HTERT RPE-1 (cell line): Measurements from ENCODE around the gene RPL22.

Experiments used
- in situ Hi-C: fragments of 300-500 bp; cut with MboI; formaldehyde crosslinking; loops from 4 replicates; pipeline ENCODE4 v1.14.3; 2020; ENCODE audit warnings: low sequenced_read_pairs

The RPL22 gene

GRCh38 chr1:6175411-6175828 lies 24.0 kb downstream of the RPL22 start:
- in situ Hi-C loops = no loop called here

- in situ Hi-C loops = no loop called here
These were observed 24.6 kb downstream of the RPL22 start for GRCh38 chr1:6174621-6175410.

- in situ Hi-C loops = no loop called here
These were observed 26.8 kb downstream of the RPL22 start for GRCh38 chr1:6172549-6172948.

- in situ Hi-C loops = no loop called here
These were observed 27.8 kb downstream of the RPL22 start for GRCh38 chr1:6171548-6172124.

GRCh38 chr1:6170742-6171201 lies 28.6 kb downstream of the RPL22 start:
- in situ Hi-C loops = no loop called here

- in situ Hi-C loops = no loop called here
These were observed 29.2 kb downstream of the RPL22 start for GRCh38 chr1:6170116-6170741.

- in situ Hi-C loops = no loop called here
These were observed 30.3 kb downstream of the RPL22 start for GRCh38 chr1:6168947-6169586.

- in situ Hi-C loops = no loop called here
These were observed 31.7 kb downstream of the RPL22 start for GRCh38 chr1:6167391-6168303.

GRCh38 chr1:6166655-6167390 lies 32.6 kb downstream of the RPL22 start:
- in situ Hi-C loops = no loop called here

- in situ Hi-C loops = no loop called here
These were observed 33.2 kb downstream of the RPL22 start for GRCh38 chr1:6166221-6166620.

- in situ Hi-C loops = no loop called here
These were observed 33.9 kb downstream of the RPL22 start for GRCh38 chr1:6165441-6165985.

GRCh38 chr1:6165027-6165426 lies 34.4 kb downstream of the RPL22 start:
- in situ Hi-C loops = no loop called here

GRCh38 chr1:6163973-6164617 lies 35.3 kb downstream of the RPL22 start:
- in situ Hi-C loops = no loop called here

GRCh38 chr1:6163191-6163972 lies 36.0 kb downstream of the RPL22 start:
- in situ Hi-C loops = no loop called here

- in situ Hi-C loops = no loop called here
These were observed 36.6 kb downstream of the RPL22 start for GRCh38 chr1:6162773-6163172.

GRCh38 chr1:6162341-6162740 lies 37.1 kb downstream of the RPL22 start:
- in situ Hi-C loops = no loop called here

- in situ Hi-C loops = no loop called here
These were observed 41.2 kb downstream of the RPL22 start for GRCh38 chr1:6158181-6158580.

GRCh38 chr1:6157528-6158174 lies 41.7 kb downstream of the RPL22 start:
- in situ Hi-C loops = no loop called here
